HFFc6 (cell line): ENCODE measurements around the gene PXK. TPM values are rescaled to one million over a fixed set of nuclear protein-coding genes. Genes with fewer than 3 reads are reported as not detected.

Experiments used
- DNase-seq: peaks from one replicate; pipeline ENCODE4 v3.0.0-alpha.2; 2018
- H3K27ac Mint-ChIP-seq: 2 replicates; pipeline ENCODE4 v1.8.0; 2020; ENCODE audit warnings: mild to moderate bottlenecking, mixed read lengths
- H3K27me3 Mint-ChIP-seq: 2 replicates; pipeline ENCODE4 v1.8.0; 2021; ENCODE audit warnings: mild to moderate bottlenecking, moderate library complexity, mixed read lengths; ENCODE audit not compliant: insufficient read depth
- H3K36me3 Mint-ChIP-seq: 2 replicates; pipeline ENCODE4 v1.8.0; 2021; ENCODE audit warnings: low read depth, mixed read lengths
- H3K4me1 Mint-ChIP-seq: 2 replicates; pipeline ENCODE4 v1.8.0; 2020; ENCODE audit warnings: low read depth, mixed read lengths
- H3K4me3 Mint-ChIP-seq: 2 replicates; pipeline ENCODE4 v1.8.0; 2020; ENCODE audit warnings: mild to moderate bottlenecking, moderate library complexity, mixed read lengths
- H3K9me3 Mint-ChIP-seq: 2 replicates; pipeline ENCODE4 v1.8.0; 2020; ENCODE audit warnings: mild to moderate bottlenecking, mixed read lengths
- CTCF ChIP-seq: fragments of 200-600 bp; sonication (generic); IDR thresholded peaks from 2 replicates; pipeline ENCODE4 v1.5.0; 2021; ENCODE audit warnings: antibody characterized with exemption, mild to moderate bottlenecking
- total RNA-seq, 6 experiments: library from RNA; stranded (reverse); fragmentation: NEBNext Ultra II Directional; extraction: Animal tissue kit (Norgen Biotek cat#: 25700); gene quantifications; 2 replicates in 1 of 6; 3 replicates in 5 of 6; pipeline ENCODE4 v1.2.3, GENCODE V29; 2021

The PXK gene
- total RNA-seq, 6 experiments from 2014 or later, result 16.3 to 25.1 (median 21.1) TPM

- no peak for DNase-seq
- H3K4me3 Mint-ChIP-seq, result no peak overlapping the region
Observed at GRCh38 chr3:58394339-58394738, 61.6 kb downstream of the PXK start.

GRCh38 chr3:58398669-58399333 lies 66.1 kb downstream of the PXK start:
- no peak for TF ChIP-seq CTCF
- Mint-ChIP-seq H3K36me3 (peaks cover 27% of the 10 kb centered on the region), H3K27ac (no peak overlapping the region), H3K9me3 (no peaks in the 10 kb centered on the region), H3K4me3 (no peak overlapping the region), H3K27me3 (no peaks in the 10 kb centered on the region), H3K4me1 (peaks cover 3% of the 10 kb centered on the region)
- DNase-seq, result no peak

More at GRCh38 chr3:58394339-58394738, 61.6 kb downstream of the PXK start:
- Mint-ChIP-seq H3K4me1 (peaks cover 23% of the 10 kb centered on the region), H3K27me3 (no peaks in the 10 kb centered on the region), H3K36me3 (peaks cover 30% of the 10 kb centered on the region), H3K27ac (no peak overlapping the region), H3K9me3 (no peaks in the 10 kb centered on the region)
- no peak for TF ChIP-seq CTCF

- TF ChIP-seq CTCF, result no peak
- H3K27me3 Mint-ChIP-seq, result 0 out of 2 replicates have a peak, but pooled peaks cover 2% of the 10 kb centered on the region
- H3K9me3 Mint-ChIP-seq, result peaks cover 5% of the 10 kb centered on the region
- peaks cover 27% of the 10 kb centered on the region for H3K36me3 Mint-ChIP-seq
- H3K27ac Mint-ChIP-seq, result no peak overlapping the region
- no peak for DNase-seq
- no peak overlapping the region for H3K4me3 Mint-ChIP-seq
- peaks cover 27% of the 10 kb centered on the region for H3K4me1 Mint-ChIP-seq
Observed at GRCh38 chr3:58403513-58404109, 70.9 kb downstream of the PXK start.

- DNase-seq, result peak; percentile 62
- no peak overlapping the region for H3K4me3 Mint-ChIP-seq
- no peak for TF ChIP-seq CTCF
- H3K4me1 Mint-ChIP-seq, result peaks cover 34% of the 10 kb centered on the region
- H3K27me3 Mint-ChIP-seq, result 0 out of 2 replicates have a peak, but pooled peaks cover 2% of the 10 kb centered on the region
- H3K36me3 Mint-ChIP-seq, result peaks cover 27% of the 10 kb centered on the region
- H3K27ac Mint-ChIP-seq, result peak overlapping the region; percentile 46
- peaks cover 5% of the 10 kb centered on the region for H3K9me3 Mint-ChIP-seq
Observed at GRCh38 chr3:58404396-58404795, 71.7 kb downstream of the PXK start.

- Mint-ChIP-seq H3K4me1 (peaks cover 47% of the 10 kb centered on the region), H3K36me3 (peaks cover 47% of the 10 kb centered on the region), H3K27ac (no peak overlapping the region), H3K9me3 (peaks cover 5% of the 10 kb centered on the region), H3K27me3 (peaks cover 4% of the 10 kb centered on the region; the same call in 1 of the 2 replicates), H3K4me3 (no peak overlapping the region)
- TF ChIP-seq CTCF, result no peak
- DNase-seq, result no peak
Observed at GRCh38 chr3:58408906-58409305, 76.2 kb downstream of the PXK start.
